Fibroblast of peridontal ligament (primary cell): Measurements from ENCODE around the gene ATOH7.
"Not testable (repeated sequence)": the region's sequence is repeated elsewhere in the genome, so short reads cannot be mapped to it uniquely, and the experiment has no call there.

Experiments
- DNase-seq: peaks from one replicate; pipeline ENCODE4 v3.0.0-alpha.2; 2010; ENCODE audit errors: extremely low read depth

The ATOH7 gene

DNA sequence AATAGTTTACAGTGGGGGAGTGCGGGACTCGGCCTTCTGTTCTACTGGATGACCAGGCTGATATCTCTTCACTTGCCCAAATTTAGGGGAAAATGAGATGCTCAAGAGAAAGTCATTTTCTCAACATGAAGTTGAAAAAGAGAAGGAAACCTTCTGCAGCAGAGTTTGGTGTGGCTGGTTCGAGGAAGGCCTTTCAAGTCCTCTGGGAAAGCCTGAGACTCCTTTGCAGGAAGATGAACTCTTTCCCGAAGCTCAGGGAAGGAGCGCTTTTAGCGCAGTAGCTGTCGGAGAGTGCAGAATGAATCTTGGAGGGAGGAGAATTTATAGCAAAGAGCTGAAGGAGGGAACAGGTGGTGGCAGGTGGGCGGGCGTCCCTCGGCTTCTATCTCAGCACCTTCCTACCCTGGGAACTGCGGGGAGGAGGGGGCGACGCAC is at the start of gene ATOH7:
Gene ATOH7 (minus strand): TSS at position 297 of the 435 bp plus-strand sequence. CDS start 436 bp downstream, outside the sequence.
- DNase-seq, result no peak

DNA sequence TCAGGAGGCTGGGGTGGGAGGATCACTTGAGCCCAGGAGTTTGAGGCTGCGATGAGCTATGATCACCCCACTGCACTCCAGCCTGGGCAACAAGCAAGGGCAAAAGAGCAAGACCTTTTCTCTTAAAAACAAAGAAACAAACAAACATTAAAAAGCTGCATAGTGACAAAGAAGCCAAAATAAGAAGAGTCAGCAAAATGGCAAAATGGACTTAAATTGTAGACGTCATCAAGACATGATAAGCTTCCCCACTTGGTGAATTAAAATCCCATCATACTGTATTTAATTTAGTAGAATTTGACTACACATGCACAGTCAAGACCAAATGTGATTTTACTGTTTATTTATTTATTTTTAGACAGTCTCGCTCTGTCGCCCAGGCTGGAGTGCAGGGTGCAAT is 48.8 kb upstream of the ATOH7 start:
- no peak for DNase-seq

DNA sequence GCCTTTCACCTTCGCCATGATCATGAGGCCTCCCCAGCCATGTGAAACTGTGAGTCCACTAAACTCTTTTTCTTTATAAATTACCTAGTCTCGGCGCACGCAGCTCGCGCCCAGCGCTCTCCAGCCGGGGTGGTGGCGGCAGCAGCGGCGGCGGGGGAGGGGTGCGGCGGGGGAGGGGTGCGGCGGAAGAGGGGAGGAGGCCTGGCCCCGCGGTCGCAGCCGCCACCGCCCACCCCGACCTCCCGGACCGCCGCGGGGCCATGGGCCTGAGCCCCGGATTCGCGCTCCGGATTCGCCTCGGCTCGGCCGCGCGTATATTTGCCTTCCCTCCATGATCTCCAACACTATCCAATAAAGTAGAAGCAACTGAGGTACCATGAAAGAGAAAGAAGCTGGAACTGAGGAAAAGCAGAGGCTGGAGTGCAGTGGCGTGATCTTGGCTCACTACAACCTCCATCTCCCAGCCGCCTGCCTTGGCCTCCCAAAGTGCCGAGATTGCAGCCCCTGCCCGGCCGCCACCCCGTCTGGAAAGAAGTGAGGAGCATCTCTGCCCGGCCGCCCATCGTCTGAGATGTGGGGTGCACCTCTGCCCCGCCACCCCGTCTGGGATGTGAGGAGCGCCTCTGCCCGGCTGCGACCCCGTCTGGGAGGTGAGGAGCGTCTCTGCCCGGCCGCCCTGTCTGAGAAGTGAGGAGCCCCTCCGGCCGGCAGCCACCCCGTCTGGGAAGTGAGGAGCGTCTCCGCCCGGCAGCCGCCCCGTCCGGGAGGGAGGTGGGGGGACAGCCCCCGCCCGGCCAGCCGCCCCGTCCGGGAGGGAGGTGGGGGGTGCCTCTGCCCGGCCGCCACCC is 47.2 kb upstream of the ATOH7 start:
- DNase-seq, result not testable (repeated sequence)

DNA sequence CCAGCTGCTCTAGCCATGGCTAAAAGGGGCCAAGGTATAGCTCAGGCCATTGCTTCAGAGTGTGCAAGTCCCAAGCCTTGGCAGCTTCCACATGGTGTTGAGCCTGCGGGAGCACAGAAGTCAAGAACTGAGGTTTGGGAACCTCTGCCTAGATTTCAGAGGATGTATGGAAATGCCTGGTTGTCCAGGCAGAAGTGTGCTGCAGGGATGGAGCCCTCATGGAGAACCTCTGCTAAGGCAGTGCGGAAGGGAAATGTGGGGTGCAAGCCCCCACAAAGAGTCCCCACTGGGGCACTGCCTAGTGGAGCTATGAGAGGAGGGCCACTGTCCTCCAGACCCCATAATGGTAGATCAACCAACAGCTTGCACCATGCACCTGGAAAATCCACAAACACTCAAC is 45.9 kb upstream of the ATOH7 start:
- DNase-seq, result not testable (repeated sequence)

DNA sequence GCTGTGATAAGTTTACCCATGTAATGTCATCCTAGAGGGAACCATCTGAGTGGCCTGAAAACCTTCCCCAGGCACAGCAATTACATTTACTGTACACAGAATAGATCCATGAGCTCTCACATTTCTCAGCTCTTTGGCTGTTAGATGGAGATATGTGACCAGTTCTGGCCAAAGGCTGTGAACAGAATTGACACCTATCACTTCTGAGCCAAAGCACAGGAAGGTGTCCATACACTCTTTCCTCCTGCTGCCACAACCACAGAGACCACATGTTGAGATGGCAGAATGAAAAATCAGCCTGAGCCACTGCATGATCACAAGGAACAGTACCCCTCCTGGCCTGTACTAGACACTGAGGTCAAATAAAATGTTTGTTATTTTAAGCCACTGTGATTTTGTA is 44.3 kb upstream of the ATOH7 start:
- no peak for DNase-seq

GRCh38 chr10:68275600-68276126 is 43.8 kb upstream of the ATOH7 start:
- no peak for DNase-seq

DNA sequence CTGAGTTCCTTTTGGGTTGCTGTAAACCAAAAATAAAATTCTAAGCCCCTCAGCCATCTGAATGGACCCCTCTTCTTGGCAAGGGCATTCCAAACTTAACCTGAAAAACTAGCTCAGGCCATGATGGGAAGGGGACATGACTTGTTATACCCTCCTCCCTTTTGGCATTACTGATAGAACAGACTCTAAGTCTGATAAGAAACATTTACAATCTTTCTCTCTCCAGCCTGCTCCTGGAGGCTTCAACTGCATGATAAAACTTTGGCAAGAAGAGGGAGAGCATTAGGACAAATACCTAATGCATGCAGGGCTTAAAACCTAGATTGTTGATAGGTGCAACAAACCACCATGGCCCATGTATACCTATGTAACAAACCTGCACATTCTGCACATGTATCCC is 40.9 kb upstream of the ATOH7 start:
- DNase-seq, result no peak

DNA sequence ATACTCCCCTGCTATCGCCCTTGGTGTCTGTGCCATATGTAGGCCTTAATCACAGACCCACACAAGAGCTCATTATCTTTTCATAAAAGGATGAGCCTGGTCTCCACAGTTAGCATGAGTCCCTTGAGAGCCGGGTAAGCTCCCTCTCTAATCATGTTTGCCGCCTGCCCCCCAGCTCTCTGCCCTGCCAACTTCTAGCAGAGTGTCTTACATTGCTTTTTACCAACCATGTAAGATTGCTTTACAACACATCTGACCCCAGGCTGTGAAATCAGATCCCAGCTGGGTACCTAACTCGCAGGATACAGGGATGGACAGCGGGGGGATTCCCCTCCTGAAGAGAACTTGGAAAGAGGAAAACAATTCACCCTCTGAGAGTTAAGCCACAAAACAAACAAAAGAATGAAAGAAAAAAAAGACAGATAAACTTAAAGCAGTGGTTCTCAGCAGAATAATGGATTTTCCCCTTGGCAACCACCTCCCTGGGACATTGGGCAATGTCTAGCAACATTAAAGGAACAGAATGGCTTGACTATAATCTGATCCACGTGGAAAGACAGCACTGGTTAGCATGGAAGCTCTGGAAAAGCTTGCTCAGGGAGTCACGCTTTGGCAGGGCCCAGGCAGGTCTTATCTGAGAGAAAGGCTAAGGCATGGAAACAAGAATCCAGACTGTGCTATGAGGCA is 39.4 kb upstream of the ATOH7 start:
- peak; percentile 67 for DNase-seq

DNA sequence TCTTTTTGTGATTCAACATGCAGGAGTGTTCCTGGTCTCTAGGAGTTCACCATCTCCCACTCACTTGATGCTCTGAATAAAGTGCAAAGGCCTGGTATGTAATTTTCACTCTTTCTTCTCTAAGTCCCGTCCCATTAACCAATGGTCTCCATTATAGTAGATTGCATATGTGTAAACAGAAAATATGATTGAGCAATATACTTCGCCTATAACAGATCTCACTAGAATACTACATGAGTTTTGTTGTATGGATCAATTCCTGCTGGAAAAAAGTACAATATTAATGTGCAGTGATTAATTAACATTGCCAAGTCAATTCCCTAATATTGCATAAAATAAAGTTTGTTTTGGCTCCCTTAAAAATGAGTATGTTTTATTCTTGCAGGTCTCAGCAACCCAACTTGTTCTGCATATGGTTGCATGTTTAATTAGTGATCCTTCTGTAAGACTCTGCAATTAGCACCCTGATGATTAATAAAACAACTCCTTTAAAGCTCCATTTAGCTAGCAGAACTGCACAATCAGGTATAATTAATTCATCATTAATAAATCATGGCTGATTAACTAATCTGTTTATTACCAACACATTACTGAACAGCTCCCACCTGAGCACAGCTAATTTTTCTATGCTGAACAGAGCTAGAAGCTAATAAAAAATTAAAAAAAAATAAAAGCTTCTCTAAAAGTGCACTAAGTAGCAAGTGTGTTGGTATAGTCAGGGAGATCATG is 37.8 kb upstream of the ATOH7 start:
- DNase-seq, result no peak

DNA sequence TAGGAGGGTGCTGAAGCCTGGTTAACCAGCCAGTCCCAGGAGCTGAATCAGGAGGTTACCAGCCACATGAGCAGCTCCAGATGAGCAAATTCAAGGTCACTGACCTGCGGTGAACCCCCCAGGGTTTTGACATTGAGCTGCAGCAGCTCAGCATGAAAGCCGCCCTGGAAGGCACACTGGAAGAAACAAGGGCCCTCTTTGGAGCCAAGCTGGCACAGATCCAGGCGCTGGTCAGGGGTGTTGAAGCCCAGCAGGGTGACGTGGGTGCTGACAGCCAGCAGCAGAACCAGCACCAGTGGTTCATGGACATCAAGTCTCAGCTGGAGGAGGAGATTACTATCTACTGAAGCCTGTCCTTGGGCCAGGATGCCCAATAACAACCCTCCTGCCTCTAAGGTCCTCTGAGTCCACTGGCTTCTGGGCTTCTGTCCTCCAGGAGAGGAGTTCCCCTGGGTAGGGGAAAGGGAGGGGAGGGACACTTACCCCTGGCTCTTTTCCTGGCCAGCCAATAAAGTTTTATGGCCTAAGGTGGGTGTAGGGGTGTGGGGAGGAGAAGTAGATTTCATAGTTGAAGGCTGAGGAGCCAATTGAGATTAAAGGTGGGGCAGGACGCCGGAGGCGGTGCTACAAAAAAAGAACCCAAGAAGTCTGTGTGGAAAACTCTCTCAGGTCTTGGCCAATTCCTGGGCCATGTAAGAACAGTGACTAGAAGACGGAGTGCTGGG is 29.4 kb upstream of the ATOH7 start:
- DNase-seq, result no peak

- DNase-seq, result no peak
These were observed 21.4 kb upstream of the ATOH7 start for GRCh38 chr10:68253346-68253745.

- DNase-seq, result no peak
These were observed 19.9 kb upstream of the ATOH7 start for GRCh38 chr10:68251625-68252495.

DNA sequence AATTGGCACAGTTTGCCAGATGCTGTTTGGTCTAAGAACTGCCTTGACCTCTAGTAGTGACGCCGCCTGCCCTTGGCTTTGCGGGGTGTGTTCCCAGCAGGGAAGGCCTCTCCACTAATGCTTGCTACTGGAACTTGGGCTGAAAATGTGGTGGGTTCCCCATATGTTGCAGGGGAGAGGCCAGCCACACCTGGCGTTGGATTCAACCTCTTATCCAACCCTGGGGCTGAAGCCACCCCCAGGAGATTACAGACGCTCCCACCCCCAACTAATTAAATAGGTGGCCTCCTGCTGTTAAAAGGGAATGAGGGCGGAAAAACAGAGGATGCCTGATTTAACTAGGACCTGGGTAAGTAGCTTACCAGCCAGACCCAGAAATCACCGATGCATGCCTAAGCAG is 19.2 kb upstream of the ATOH7 start:
- no peak for DNase-seq

DNA sequence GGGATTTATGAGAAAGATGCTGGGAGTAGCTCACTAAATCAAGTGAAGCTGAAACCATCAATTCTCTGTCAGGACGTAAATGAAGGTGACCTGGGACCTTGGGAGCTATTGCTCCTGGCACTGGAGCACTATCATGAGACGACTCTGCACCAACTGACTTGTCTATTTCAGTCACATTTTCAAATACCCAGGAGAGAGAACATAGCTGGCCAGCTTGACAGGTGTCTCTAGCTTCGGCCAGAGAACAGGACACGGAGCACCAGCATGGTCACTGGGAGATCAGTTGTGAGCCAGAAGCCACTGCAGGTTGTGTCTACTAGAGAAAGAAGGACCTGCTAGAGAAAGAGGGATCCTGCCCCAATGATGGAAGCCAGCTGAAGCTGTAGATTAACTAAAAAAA is 17.4 kb upstream of the ATOH7 start:
- DNase-seq, result no peak

GRCh38 chr10:68247931-68248330 is 16.0 kb upstream of the ATOH7 start:
- no peak for DNase-seq

DNA sequence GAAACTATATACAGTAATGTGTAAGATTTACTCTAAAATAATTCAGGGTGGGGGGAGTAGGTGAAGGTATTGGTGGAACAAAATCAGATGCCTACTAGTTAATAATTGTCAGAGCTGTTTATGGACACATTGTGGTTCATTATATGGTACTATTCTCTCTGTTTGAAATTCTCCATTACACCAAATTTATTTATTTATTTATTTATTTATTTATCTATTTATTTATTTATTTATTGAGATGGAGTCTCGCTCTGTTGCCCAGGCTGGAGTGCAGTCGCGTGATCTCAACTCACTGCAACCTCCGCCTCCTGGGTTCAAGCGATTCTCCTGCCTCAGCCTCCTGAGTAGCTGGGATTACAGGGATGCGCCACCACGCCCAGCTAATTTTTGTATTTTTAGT is 14.5 kb upstream of the ATOH7 start:
- not testable (repeated sequence) for DNase-seq

DNA sequence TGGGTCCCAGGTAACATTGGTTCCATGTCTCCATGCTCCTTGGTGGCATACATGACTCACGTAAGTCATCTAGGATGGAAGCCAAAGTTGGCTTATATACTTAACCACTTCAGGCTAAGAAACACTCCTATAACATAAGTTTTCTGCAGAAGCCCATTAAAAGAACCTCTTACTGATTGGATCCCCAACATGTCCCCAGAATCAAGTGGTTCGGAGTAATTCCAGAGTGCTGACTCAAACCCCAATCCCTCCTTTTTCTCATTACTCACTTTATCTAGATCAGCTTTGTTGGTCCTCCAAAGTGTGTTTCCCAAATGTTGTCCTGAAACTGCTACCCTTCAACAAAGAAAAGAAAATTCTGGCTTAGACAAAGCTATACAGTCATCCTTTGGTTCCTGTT is 10.1 kb upstream of the ATOH7 start:
- DNase-seq, result peak; percentile 8

- DNase-seq, result peak; percentile 45
These were observed 7.8 kb upstream of the ATOH7 start for GRCh38 chr10:68239596-68240150.

GRCh38 chr10:68239069-68239468 is 7.2 kb upstream of the ATOH7 start:
- DNase-seq, result no peak

DNA sequence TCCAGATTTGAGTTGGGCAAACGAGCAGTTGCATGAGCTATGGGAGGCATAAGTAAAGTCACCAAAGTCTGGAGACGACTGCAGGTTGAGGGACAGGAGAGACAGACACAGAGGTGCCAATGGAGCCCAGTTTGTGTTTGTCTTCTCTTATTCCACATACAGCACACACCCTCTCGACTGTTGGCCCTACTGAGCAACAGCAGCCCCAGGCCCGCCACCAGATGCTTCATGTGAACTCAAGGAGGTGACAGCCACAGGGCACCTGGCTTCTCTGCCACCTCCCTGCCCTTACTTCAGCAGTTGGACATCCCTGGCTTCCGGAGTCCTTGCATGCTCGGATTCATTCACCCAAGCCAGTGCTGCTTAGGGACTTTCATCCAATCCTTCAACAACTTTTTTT is 6.5 kb upstream of the ATOH7 start:
- no peak for DNase-seq
